HL-60 (cell line): ENCODE data around the gene POR.

Source experiments
- DNase-seq, 2 experiments: peaks; one replicate each; pipeline ENCODE4 v3.0.0-alpha.2; 2010 to 2020; ENCODE audit warnings: low read depth in 1 of 2, low spot score in 1 of 2
- H3K27ac ChIP-seq: fragments of 250-450 bp; sonication (Bioruptor Pico); replicated peaks from 2 replicates; pipeline ENCODE4 v1.5.1; 2020; ENCODE audit warnings: mild to moderate bottlenecking, moderate library complexity
- H3K27me3 ChIP-seq: fragments of 250-450 bp; sonication (Bioruptor Pico); 2 replicates; pipeline ENCODE4 v1.5.1; 2021; ENCODE audit warnings: mild to moderate bottlenecking, moderate library complexity; ENCODE audit not compliant: insufficient read depth, poor library complexity, severe bottlenecking
- H3K4me3 ChIP-seq: replicated peaks from 2 replicates; pipeline ENCODE4 v1.5.1; 2011; ENCODE audit warnings: mild to moderate bottlenecking, control low read depth, low read length; ENCODE audit not compliant: insufficient read depth
- CTCF ChIP-seq: IDR thresholded peaks from one replicate; pipeline ENCODE4 v1.5.1; 2011; ENCODE audit warnings: low read length, control low read depth, inconsistent platforms; ENCODE audit not compliant: insufficient read depth
- GABPA ChIP-seq: IDR thresholded peaks from 2 replicates; pipeline ENCODE4 v1.6.1; 2012; ENCODE audit warnings: low read depth
- POLR2AphosphoS5 ChIP-seq: IDR thresholded peaks from 2 replicates; pipeline ENCODE4 v1.6.1; 2012; ENCODE audit warnings: low read depth
- REST ChIP-seq: IDR thresholded peaks from 2 replicates; pipeline ENCODE4 v1.6.1; 2012; ENCODE audit warnings: low read depth; ENCODE audit not compliant: insufficient replicate concordance
- SPI1 ChIP-seq: IDR thresholded peaks from 2 replicates; pipeline ENCODE4 v1.6.1; 2012; ENCODE audit warnings: low read depth, mild to moderate bottlenecking, borderline replicate concordance

The POR gene

GRCh38 chr7:75938921-75939320 is 24.0 kb downstream of the POR start:
- no peak for DNase-seq
- no peak for TF ChIP-seq POLR2AphosphoS5
- TF ChIP-seq REST, result no peak
- TF ChIP-seq GABPA, result no peak
- no peak for TF ChIP-seq CTCF
- no peak for TF ChIP-seq SPI1
- Histone ChIP-seq H3K27ac (no peak overlapping the region), H3K27me3 (no peaks in the 10 kb centered on the region), H3K4me3 (no peak overlapping the region)

- H3K27me3 ChIP-seq, result no peaks in the 10 kb centered on the region
- no peak overlapping the region for H3K27ac ChIP-seq
- H3K4me3 ChIP-seq, result no peak overlapping the region
- TF ChIP-seq REST (no peak), POLR2AphosphoS5 (no peak), GABPA (no peak), CTCF (no peak)
- no peak for DNase-seq
These were observed 28.9 kb downstream of the POR start for GRCh38 chr7:75943864-75944263.

GRCh38 chr7:75944507-75944906 is 29.6 kb downstream of the POR start:
- TF ChIP-seq POLR2AphosphoS5 (no peak), SPI1 (no peak), REST (no peak), GABPA (no peak), CTCF (no peak)
- H3K27ac ChIP-seq, result no peak overlapping the region
- H3K27me3 ChIP-seq, result no peaks in the 10 kb centered on the region
- no peak for DNase-seq
- no peak overlapping the region for H3K4me3 ChIP-seq
